Skeletal muscle cell (primary cell): Measurements from ENCODE around the gene SLC6A9.

ENCODE experiments used
- DNase-seq: peaks from one replicate; pipeline ENCODE4 v3.0.0-alpha.2; 2010; ENCODE audit warnings: low read depth
- H3K4me3 ChIP-seq: 2 replicates; pipeline ENCODE4 v1.5.1; 2011; ENCODE audit warnings: low read depth, mild to moderate bottlenecking, control low read depth, low read length, moderate library complexity

The SLC6A9 gene

GRCh38 chr1:43977376-43978263 is 53.6 kb downstream of the SLC6A9 start:
- no peak for DNase-seq
- no peak overlapping the region for H3K4me3 ChIP-seq

GRCh38 chr1:43976890-43977289 is 54.4 kb downstream of the SLC6A9 start:
- H3K4me3 ChIP-seq = no peak overlapping the region
- DNase-seq = no peak

GRCh38 chr1:43976045-43976444 is 55.2 kb downstream of the SLC6A9 start:
- H3K4me3 ChIP-seq = peak overlapping the region; percentile 94
- no peak for DNase-seq

GRCh38 chr1:43975249-43975961 is 55.9 kb downstream of the SLC6A9 start:
- H3K4me3 ChIP-seq = peak overlapping the region; percentile 94
- DNase-seq = no peak

- DNase-seq = peak; percentile 78
- H3K4me3 ChIP-seq = peak within 1 kb of the TSS; percentile 94
Observed at GRCh38 chr1:43974443-43975248, 56.6 kb downstream of the SLC6A9 start, which contains the start of gene ATP6V0B. TSS of gene ATP6V0B (plus strand) at chr1:43974960. CDS start at chr1:43975041, 81 bp downstream.

- DNase-seq = no peak
- peak overlapping the region; percentile 94 for H3K4me3 ChIP-seq
Observed at GRCh38 chr1:43973981-43974442, 57.2 kb downstream of the SLC6A9 start.

- no peak overlapping the region for H3K4me3 ChIP-seq
- no peak for DNase-seq
Observed at GRCh38 chr1:43971336-43971980, 59.8 kb downstream of the SLC6A9 start.

- DNase-seq = no peak
- H3K4me3 ChIP-seq = peak overlapping the region; percentile 98
Observed at GRCh38 chr1:43970911-43971310, 60.4 kb downstream of the SLC6A9 start.

GRCh38 chr1:43970502-43970901 is 60.8 kb downstream of the SLC6A9 start:
- H3K4me3 ChIP-seq = peak overlapping the region; percentile 98
- no peak for DNase-seq

- H3K4me3 ChIP-seq = peak within 1 kb of the TSS; percentile 98
Observed at GRCh38 chr1:43969746-43970466, 61.4 kb downstream of the SLC6A9 start, which contains the start of gene DPH2. TSS of gene DPH2 (plus strand) at chr1:43970010. CDS start at chr1:43970176, 166 bp downstream.

GRCh38 chr1:43969416-43969745 is 61.9 kb downstream of the SLC6A9 start:
- DNase-seq = no peak
- H3K4me3 ChIP-seq = peak overlapping the region; percentile 18

More at GRCh38 chr1:43969746-43970466, 61.4 kb downstream of the SLC6A9 start, which contains the start of gene DPH2:
- DNase-seq = peak; percentile 89

- H3K4me3 ChIP-seq = no peak overlapping the region
- no peak for DNase-seq
Observed at GRCh38 chr1:43968348-43968948, 62.8 kb downstream of the SLC6A9 start.

GRCh38 chr1:43965316-43965715 is 65.9 kb downstream of the SLC6A9 start:
- H3K4me3 ChIP-seq = no peak overlapping the region
- no peak for DNase-seq

- no peak for DNase-seq
- H3K4me3 ChIP-seq = no peak overlapping the region
Observed at GRCh38 chr1:43963890-43964289, 67.4 kb downstream of the SLC6A9 start.

GRCh38 chr1:43963006-43963405 is 68.3 kb downstream of the SLC6A9 start:
- no peak overlapping the region for H3K4me3 ChIP-seq
- no peak for DNase-seq

- no peak overlapping the region for H3K4me3 ChIP-seq
- no peak for DNase-seq
Observed at GRCh38 chr1:43962324-43962723, 68.9 kb downstream of the SLC6A9 start.

- no peak for DNase-seq
- H3K4me3 ChIP-seq = no peak overlapping the region
Observed at GRCh38 chr1:43961692-43962091, 69.6 kb downstream of the SLC6A9 start.

- no peak overlapping the region for H3K4me3 ChIP-seq
- no peak for DNase-seq
Observed at GRCh38 chr1:43960798-43961197, 70.5 kb downstream of the SLC6A9 start.
